Cardiac fibroblast (primary cell): Measurements from ENCODE around the gene PGLYRP4.

Source experiments
- DNase-seq, 2 donors: peaks; one replicate each; pipeline versions ENCODE4 v3.0.0 to v3.0.0-alpha.2; 2010; ENCODE audit warnings: low read depth in 2 of 2
- H3K4me3 ChIP-seq, 2 donors: replicated peaks in 1 of 2; 1 replicate in 1 of 2; 2 replicates in 1 of 2; pipeline ENCODE4 v1.5.1; 2011; ENCODE audit warnings: low read depth in 2 of 2, low read length in 2 of 2, mild to moderate bottlenecking in 2 of 2, moderate library complexity in 1 of 2
- TF ChIP-seq, protein P1 (sequence below): IDR thresholded peaks from one replicate; pipeline ENCODE4 v1.5.1; 2011; ENCODE audit warnings: low read depth, mild to moderate bottlenecking, low read length, inconsistent platforms

The PGLYRP4 gene

GRCh38 chr1:153361480-153362109 lies 13.0 kb upstream of the PGLYRP4 start:
- DNase-seq, result no peak
- H3K4me3 ChIP-seq, result no peak overlapping the region
- TF ChIP-seq, protein P1, sequence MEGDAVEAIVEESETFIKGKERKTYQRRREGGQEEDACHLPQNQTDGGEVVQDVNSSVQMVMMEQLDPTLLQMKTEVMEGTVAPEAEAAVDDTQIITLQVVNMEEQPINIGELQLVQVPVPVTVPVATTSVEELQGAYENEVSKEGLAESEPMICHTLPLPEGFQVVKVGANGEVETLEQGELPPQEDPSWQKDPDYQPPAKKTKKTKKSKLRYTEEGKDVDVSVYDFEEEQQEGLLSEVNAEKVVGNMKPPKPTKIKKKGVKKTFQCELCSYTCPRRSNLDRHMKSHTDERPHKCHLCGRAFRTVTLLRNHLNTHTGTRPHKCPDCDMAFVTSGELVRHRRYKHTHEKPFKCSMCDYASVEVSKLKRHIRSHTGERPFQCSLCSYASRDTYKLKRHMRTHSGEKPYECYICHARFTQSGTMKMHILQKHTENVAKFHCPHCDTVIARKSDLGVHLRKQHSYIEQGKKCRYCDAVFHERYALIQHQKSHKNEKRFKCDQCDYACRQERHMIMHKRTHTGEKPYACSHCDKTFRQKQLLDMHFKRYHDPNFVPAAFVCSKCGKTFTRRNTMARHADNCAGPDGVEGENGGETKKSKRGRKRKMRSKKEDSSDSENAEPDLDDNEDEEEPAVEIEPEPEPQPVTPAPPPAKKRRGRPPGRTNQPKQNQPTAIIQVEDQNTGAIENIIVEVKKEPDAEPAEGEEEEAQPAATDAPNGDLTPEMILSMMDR, result no peak

- DNase-seq, result no peak
- no peak overlapping the region for H3K4me3 ChIP-seq
- TF ChIP-seq, protein P1, result no peak
Measured at GRCh38 chr1:153360592-153361479, 12.2 kb upstream of the PGLYRP4 start.

DNA sequence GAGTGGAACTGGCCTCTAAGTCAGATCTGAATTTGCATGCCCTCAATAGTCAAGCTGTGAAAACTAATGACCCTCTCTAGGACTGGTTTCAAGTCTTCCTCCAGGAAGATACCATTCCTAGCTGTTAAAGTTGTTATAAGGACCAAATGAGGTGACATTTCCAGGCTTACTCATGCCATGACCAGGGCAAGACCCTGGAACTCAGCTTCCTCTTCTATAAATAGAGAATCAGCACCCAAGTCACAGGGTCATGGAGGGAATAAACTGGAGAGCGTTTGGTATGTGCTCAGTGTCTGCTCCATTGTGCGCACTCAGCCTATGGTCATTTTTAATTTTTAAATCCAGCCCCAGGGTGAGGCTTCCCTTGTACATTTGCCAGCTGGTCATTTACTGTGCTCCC lies 11.5 kb upstream of the PGLYRP4 start:
- H3K4me3 ChIP-seq, result no peak overlapping the region
- TF ChIP-seq, protein P1, result no peak
- DNase-seq, result no peak

DNA sequence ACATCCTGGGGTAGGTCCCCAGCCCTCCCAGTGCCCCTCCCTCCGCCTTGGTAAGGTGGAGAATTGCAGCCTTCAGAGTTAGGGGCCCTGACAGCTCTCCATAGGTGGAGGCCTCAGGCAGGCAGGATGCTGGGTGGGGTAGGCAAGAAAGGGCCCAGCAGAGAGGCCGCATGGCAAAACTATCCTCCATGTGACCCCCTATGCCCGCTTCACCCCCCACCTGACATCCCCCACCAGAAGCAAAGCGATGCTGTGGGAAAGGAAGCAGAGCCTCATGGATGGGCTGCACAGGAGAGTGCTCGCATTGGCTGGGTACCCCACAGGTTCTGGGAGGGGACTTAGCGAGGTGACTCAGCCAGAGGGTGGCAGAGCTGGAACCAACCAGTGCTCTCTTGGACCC lies 10.6 kb upstream of the PGLYRP4 start:
- no peak for DNase-seq
- TF ChIP-seq, protein P1, result no peak
- no peak overlapping the region for H3K4me3 ChIP-seq

DNA sequence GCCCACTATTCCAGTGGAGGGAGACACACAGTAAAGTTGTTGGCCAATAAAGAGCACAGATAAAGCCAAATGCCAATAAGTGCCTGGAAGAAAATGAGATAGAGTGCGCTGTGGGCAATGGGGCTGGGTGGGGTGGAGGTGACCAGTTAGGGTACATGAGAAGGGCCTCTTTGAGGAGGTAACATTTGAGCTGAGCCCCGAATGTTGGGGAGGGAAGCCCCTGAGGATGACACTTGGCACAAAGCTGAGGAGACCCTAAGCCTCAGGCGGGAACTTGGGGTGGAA lies 10.0 kb upstream of the PGLYRP4 start:
- DNase-seq, result no peak
- H3K4me3 ChIP-seq, result no peak overlapping the region
- TF ChIP-seq, protein P1, result no peak

DNA sequence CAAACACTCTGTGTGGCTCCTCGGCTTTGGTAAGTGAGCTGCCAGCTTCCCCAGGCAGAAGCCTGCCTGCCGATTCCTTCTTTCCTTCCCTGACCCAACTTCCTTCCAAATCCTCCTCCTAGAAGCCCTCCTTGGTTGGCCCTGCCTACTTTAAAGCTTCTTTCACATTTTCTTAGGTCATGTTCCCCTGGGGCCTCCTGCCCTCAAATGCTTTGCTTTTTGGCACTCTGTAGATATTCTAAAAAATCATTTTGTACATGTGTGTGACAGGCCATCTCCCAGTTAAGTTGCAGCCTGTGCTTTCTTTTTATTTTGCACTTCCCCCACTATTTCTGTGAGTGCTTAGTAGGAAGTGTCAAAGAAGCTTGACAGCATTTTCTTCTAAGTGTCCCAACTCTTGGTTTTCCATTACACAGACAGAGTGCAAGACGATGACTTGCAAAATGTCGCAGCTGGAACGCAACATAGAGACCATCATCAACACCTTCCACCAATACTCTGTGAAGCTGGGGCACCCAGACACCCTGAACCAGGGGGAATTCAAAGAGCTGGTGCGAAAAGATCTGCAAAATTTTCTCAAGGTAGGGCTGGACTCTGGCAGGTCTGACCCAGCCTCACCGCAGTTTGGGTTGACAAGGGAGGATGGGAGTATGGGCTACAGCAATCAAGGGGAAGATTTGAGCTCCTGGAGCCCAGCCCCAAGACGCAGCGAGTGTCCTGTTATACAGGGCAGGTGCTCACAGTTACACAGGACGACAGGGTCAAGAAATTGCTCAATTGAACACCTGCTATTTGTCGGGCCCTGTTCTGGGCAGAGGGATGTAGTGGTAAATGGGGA lies 9.4 kb upstream of the PGLYRP4 start, which contains the start of gene S100A9:
Gene S100A9, plus strand, starts transcription at position 2 of the 838 bp plus-strand sequence. Its CDS starts 430 bp downstream, at position 432.
- no peak within 1 kb of the TSS for H3K4me3 ChIP-seq
- TF ChIP-seq, protein P1, result no peak
- no peak for DNase-seq
